Panc1 (cell line): ENCODE data around the gene PUSL1. TPM values are rescaled to one million over a fixed set of nuclear protein-coding genes. Genes with fewer than 3 reads are reported as not detected.

Experiments used
- ATAC-seq: fragments of 200-7000 bp; cut with Tn5 transposase; 2 replicates; pipeline ENCODE4 v1.9.1; 2020; ENCODE audit warnings: mild to moderate bottlenecking, moderate library complexity
- BruUV-seq: library from RNA; stranded (reverse); fragments of 400-500 nt; replicated peaks from 2 replicates; lab custom pipeline; 2021; lab: Mats Ljungman, UMichigan
- CTCF ChIA-PET: fragments of 300-600 bp; sonication (Branson Sonifier 250); formaldehyde crosslinking; loops from one replicate; lab custom pipeline; 2022; ENCODE audit warnings: antibody characterized with exemption; lab: Charles Lee
- POLR2A ChIA-PET: fragments of 300-600 bp; sonication (Branson Sonifier 250); formaldehyde crosslinking; loops from one replicate; lab custom pipeline; 2022; ENCODE audit warnings: antibody characterized with exemption; lab: Charles Lee
- DNase-seq: peaks from one replicate; pipeline ENCODE4 v3.0.0-alpha.2; 2010; ENCODE audit warnings: low read depth, low spot score
- H3K27ac ChIP-seq: 2 replicates; pipeline ENCODE4 v1.5.1; 2011; ENCODE audit warnings: mild to moderate bottlenecking, low read length, inconsistent platforms
- H3K27me3 ChIP-seq: fragments of 200-500 bp; sonication (Bioruptor generic); 2 replicates; pipeline ENCODE4 v1.6.0; 2014; ENCODE audit warnings: low read length, inconsistent platforms; ENCODE audit not compliant: control insufficient read depth, insufficient read depth
- H3K36me3 ChIP-seq: fragments of 200-500 bp; sonication (Bioruptor generic); 2 replicates; pipeline ENCODE4 v1.5.1; 2014; ENCODE audit warnings: inconsistent platforms, mild to moderate bottlenecking, low read length, moderate library complexity; ENCODE audit not compliant: control insufficient read depth, insufficient read depth
- H3K4me1 ChIP-seq: 2 replicates; pipeline ENCODE4 v1.5.1; 2011; ENCODE audit warnings: inconsistent platforms, mild to moderate bottlenecking, low read length, moderate library complexity; ENCODE audit not compliant: control insufficient read depth, insufficient read depth
- H3K4me3 ChIP-seq, 2 experiments: 2 replicates each; pipeline ENCODE4 v1.5.1; 2011 to 2012; ENCODE audit warnings: low read depth in 2 of 2, low read length in 2 of 2, mild to moderate bottlenecking in 2 of 2, inconsistent platforms in 1 of 2, moderate library complexity in 1 of 2
- H3K9me3 ChIP-seq: fragments of 200-500 bp; sonication (Bioruptor generic); 2 replicates; pipeline ENCODE4 v1.5.1; 2014; ENCODE audit warnings: low read depth, mild to moderate bottlenecking, inconsistent platforms, low read length, moderate library complexity; ENCODE audit not compliant: control insufficient read depth, insufficient read depth
- CTCF ChIP-seq: fragments of 450-650 bp; IDR thresholded peaks from 2 replicates; pipeline ENCODE4 v1.5.1; 2017; ENCODE audit warnings: mild to moderate bottlenecking
- POLR2AphosphoS5 ChIP-seq: IDR thresholded peaks from 2 replicates; pipeline ENCODE4 v1.6.1; 2012; ENCODE audit warnings: mild to moderate bottlenecking, low read depth, low read length, moderate library complexity
- REST ChIP-seq, 2 experiments: IDR thresholded peaks; 2 replicates each; pipeline ENCODE4 v1.6.1; 2011 to 2012; ENCODE audit warnings: low read depth in 2 of 2, control low read depth in 1 of 2, low read length in 1 of 2, mild to moderate bottlenecking in 1 of 2, moderate library complexity in 1 of 2; ENCODE audit not compliant: insufficient read depth in 1 of 2
- SIN3A ChIP-seq: IDR thresholded peaks from 2 replicates; pipeline ENCODE4 v1.6.1; 2012; ENCODE audit warnings: low read depth, mild to moderate bottlenecking, low read length, moderate library complexity, borderline replicate concordance; ENCODE audit not compliant: insufficient read depth
- TCF7L2 ChIP-seq: IDR thresholded peaks from 2 replicates; pipeline ENCODE4 v1.6.1; 2011; ENCODE audit warnings: mild to moderate bottlenecking, low read depth, low read length, inconsistent platforms
- in situ Hi-C: cut with HindIII; loops from 2 replicates; pipeline ENCODE4 v1.10.0; 2016; ENCODE audit warnings: low sequenced_read_pairs, low pct_unique_long_range_greater_than_20kb
- intact Hi-C: fragments of 100-400 bp; cut with micrococcal nuclease; formaldehyde crosslinking; loops from one replicate; pipeline ENCODE4 v1.10.0; 2022; ENCODE audit not compliant: unreplicated experiment
- total RNA-seq: library from RNA; stranded (reverse); gene quantifications from one replicate; pipeline ENCODE4 v1.2.1, GENCODE V29; 2021; ENCODE audit not compliant: unreplicated experiment

Gene PUSL1
- total RNA-seq, 1 experiment from 2014 or later, result 46.9 TPM

- ChIA-PET CTCF (no interaction called here), POLR2A (no interaction called here)
- H3K36me3 ChIP-seq, result no peaks in the 10 kb centered on the region; the same call in 1 of the 2 replicates
- TF ChIP-seq REST (IDR thresholded peaks at IDR 0.05; ENCODE audit: insufficient read depth in 1 of 2, low read depth in 2 of 2, low read length in 1 of 2), result 0 out of 4 replicates have a peak, but pooled peaks of 1 of the 2 experiments have one; percentile 38
- no peak for TF ChIP-seq SIN3A
- no peak for DNase-seq
- BruUV-seq, result no TSS peak
- ATAC-seq, result no peak
- peaks cover 21% of the 10 kb centered on the region for H3K4me1 ChIP-seq
- intact Hi-C loops, result no loop called here
- in situ Hi-C loops, result no loop called here
- H3K27me3 ChIP-seq, result no peaks in the 10 kb centered on the region
- peak overlapping the region; percentile 87 to 97 for H3K4me3 ChIP-seq
- H3K9me3 ChIP-seq, result no peaks in the 10 kb centered on the region
- H3K27ac ChIP-seq, result peak overlapping the region; percentile 84
Observed at GRCh38 chr1:1272341-1273208, 35.8 kb upstream of the PUSL1 start.

- BruUV-seq, result no TSS peak
- Histone ChIP-seq H3K27me3 (no peaks in the 10 kb centered on the region), H3K4me1 (peaks cover 21% of the 10 kb centered on the region), H3K27ac (peak overlapping the region; percentile 84), H3K9me3 (no peaks in the 10 kb centered on the region), H3K4me3 (peak overlapping the region; percentile 87 to 97), H3K36me3 (no peaks in the 10 kb centered on the region; the same call in 1 of the 2 replicates)
- ATAC-seq (peak; percentile 5), DNase-seq (no peak)
- TF ChIP-seq REST (IDR thresholded peaks at IDR 0.05; ENCODE audit: insufficient read depth in 1 of 2, low read depth in 2 of 2, low read length in 1 of 2) (no peak), SIN3A (no peak), TCF7L2 (no peak), CTCF (no peak), POLR2AphosphoS5 (no peak)
- ChIA-PET POLR2A (interaction anchor here (0.6 kb wide), 1 partner anchor 9 kb away, joined by 8 read pairs; no protein-coding TSS in a partner anchor), CTCF (interaction anchor here (0.5 to 0.6 kb wide), 2 partner anchors 10 to 883 kb away, joined by 3 read pairs; no protein-coding TSS in a partner anchor)
- intact Hi-C loops (no loop called here), in situ Hi-C loops (no loop called here)
Observed at GRCh38 chr1:1273209-1273511, 35.2 kb upstream of the PUSL1 start.
